Measurements from ENCODE around the gene MLLT6.

Gene MLLT6

DNA sequence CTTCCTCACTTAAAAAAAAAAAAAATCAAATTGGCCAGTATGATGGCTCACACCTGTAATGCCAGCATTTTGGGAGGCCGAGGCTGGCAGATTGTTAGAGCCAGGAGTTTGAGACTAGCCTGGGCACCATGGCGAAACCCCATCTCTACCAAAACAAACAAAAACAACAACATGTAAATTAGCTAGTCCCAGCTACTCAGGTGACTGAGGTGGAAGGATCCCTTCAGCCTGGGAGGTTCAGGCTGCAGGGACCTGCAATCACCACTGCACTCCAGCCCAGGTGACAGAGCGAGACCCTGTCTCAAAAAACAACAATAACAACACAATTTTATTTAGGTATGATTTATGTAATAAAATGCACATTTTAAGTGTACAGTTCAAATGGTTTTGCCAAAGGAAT lies 24.0 kb upstream of the MLLT6 start:
- Histone ChIP-seq H3K27me3 (ENCODE audit: low read length) (no peaks in the 10 kb centered on the region), H2AFZ (ENCODE audit: low read depth, low read length, severe bottlenecking) (no peak overlapping the region), H3K9me2 (replicated peaks; ENCODE audit: insufficient read depth, low read length) (no peaks in the 10 kb centered on the region), H3K36me3 (ENCODE audit: low read length) (no peaks in the 10 kb centered on the region), H3K9me3 (ENCODE audit: insufficient read depth, low read length) (no peaks in the 10 kb centered on the region), H3K4me3 (ENCODE audit: insufficient read depth, low read length, poor library complexity, severe bottlenecking) (no peak overlapping the region), H3K79me2 (ENCODE audit: insufficient read depth, low read length) (no peaks in the 10 kb centered on the region), H4K20me1 (ENCODE audit: low read depth, low read length) (no peaks in the 10 kb centered on the region), H3K4me2 (ENCODE audit: low read depth, low read length, poor library complexity, severe bottlenecking) (no peak overlapping the region), H3K27ac (ENCODE audit: low read depth, low read length) (no peak overlapping the region), H3F3A (ENCODE audit: insufficient read depth) (peaks cover 4% of the 10 kb centered on the region; the same call in 1 of the 2 replicates), H3K9ac (ENCODE audit: low read length) (no peak overlapping the region)
- TF ChIP-seq, protein P1, sequence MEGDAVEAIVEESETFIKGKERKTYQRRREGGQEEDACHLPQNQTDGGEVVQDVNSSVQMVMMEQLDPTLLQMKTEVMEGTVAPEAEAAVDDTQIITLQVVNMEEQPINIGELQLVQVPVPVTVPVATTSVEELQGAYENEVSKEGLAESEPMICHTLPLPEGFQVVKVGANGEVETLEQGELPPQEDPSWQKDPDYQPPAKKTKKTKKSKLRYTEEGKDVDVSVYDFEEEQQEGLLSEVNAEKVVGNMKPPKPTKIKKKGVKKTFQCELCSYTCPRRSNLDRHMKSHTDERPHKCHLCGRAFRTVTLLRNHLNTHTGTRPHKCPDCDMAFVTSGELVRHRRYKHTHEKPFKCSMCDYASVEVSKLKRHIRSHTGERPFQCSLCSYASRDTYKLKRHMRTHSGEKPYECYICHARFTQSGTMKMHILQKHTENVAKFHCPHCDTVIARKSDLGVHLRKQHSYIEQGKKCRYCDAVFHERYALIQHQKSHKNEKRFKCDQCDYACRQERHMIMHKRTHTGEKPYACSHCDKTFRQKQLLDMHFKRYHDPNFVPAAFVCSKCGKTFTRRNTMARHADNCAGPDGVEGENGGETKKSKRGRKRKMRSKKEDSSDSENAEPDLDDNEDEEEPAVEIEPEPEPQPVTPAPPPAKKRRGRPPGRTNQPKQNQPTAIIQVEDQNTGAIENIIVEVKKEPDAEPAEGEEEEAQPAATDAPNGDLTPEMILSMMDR (IDR thresholded peaks at IDR 0.05; ENCODE audit: insufficient read depth, low read length, poor library complexity, severe bottlenecking), result no peak
- no peak for TF ChIP-seq EZH2phosphoT487 (conservative IDR thresholded peaks at IDR 0.05; ENCODE audit: low read length)

GRCh38 chr17:38685491-38685890 lies 19.6 kb upstream of the MLLT6 start:
- Histone ChIP-seq H3F3A (ENCODE audit: insufficient read depth) (no peaks in the 10 kb centered on the region), H3K36me3 (ENCODE audit: low read length) (no peaks in the 10 kb centered on the region), H3K9me3 (ENCODE audit: insufficient read depth, low read length) (no peaks in the 10 kb centered on the region), H4K20me1 (ENCODE audit: low read depth, low read length) (no peaks in the 10 kb centered on the region), H3K27ac (ENCODE audit: low read depth, low read length) (no peak overlapping the region), H3K9me2 (replicated peaks; ENCODE audit: insufficient read depth, low read length) (no peaks in the 10 kb centered on the region), H3K79me2 (ENCODE audit: insufficient read depth, low read length) (no peaks in the 10 kb centered on the region), H3K9ac (ENCODE audit: low read length) (no peak overlapping the region), H3K27me3 (ENCODE audit: low read length) (no peaks in the 10 kb centered on the region), H3K4me2 (ENCODE audit: low read depth, low read length, poor library complexity, severe bottlenecking) (no peak overlapping the region), H2AFZ (ENCODE audit: low read depth, low read length, severe bottlenecking) (no peak overlapping the region), H3K4me3 (ENCODE audit: insufficient read depth, low read length, poor library complexity, severe bottlenecking) (no peak overlapping the region)
- no peak for TF ChIP-seq EZH2phosphoT487 (conservative IDR thresholded peaks at IDR 0.05; ENCODE audit: low read length)
- TF ChIP-seq, protein P1 (IDR thresholded peaks at IDR 0.05; ENCODE audit: insufficient read depth, low read length, poor library complexity, severe bottlenecking), result no peak

GRCh38 chr17:38687286-38687685 lies 17.8 kb upstream of the MLLT6 start:
- Histone ChIP-seq H3K4me2 (ENCODE audit: low read depth, low read length, poor library complexity, severe bottlenecking) (no peak overlapping the region), H3K36me3 (ENCODE audit: low read length) (no peaks in the 10 kb centered on the region), H3F3A (ENCODE audit: insufficient read depth) (no peaks in the 10 kb centered on the region), H2AFZ (ENCODE audit: low read depth, low read length, severe bottlenecking) (no peak overlapping the region), H3K27ac (ENCODE audit: low read depth, low read length) (no peak overlapping the region), H3K9me3 (ENCODE audit: insufficient read depth, low read length) (no peaks in the 10 kb centered on the region), H3K4me3 (ENCODE audit: insufficient read depth, low read length, poor library complexity, severe bottlenecking) (no peak overlapping the region), H3K27me3 (ENCODE audit: low read length) (no peaks in the 10 kb centered on the region), H3K79me2 (ENCODE audit: insufficient read depth, low read length) (no peaks in the 10 kb centered on the region), H3K9me2 (replicated peaks; ENCODE audit: insufficient read depth, low read length) (no peaks in the 10 kb centered on the region), H3K9ac (ENCODE audit: low read length) (no peak overlapping the region), H4K20me1 (ENCODE audit: low read depth, low read length) (no peaks in the 10 kb centered on the region)
- no peak for TF ChIP-seq EZH2phosphoT487 (conservative IDR thresholded peaks at IDR 0.05; ENCODE audit: low read length)

DNA sequence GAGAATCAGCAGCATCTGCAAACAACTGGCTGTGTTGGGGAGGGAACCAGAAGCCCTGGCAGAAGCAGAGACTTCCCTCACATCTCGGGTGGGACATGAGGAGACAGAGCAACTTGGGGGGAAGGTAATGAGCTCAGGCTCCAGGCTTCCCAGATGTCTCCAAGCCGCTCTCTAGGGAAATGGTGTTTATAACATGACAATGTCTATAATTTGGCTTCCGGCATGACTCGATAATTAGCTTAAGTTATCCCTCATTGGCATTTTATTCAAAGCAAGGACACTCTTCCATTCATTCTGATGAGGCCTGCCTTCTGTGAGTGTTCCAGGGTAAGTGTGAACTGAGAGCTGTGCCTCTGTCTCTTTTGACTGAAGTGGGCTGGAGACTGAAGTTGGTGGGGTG lies 14.7 kb upstream of the MLLT6 start:
- Histone ChIP-seq H3K9ac (ENCODE audit: low read length) (no peak overlapping the region), H3K79me2 (ENCODE audit: insufficient read depth, low read length) (no peaks in the 10 kb centered on the region), H3K9me3 (ENCODE audit: insufficient read depth, low read length) (no peaks in the 10 kb centered on the region), H3K27ac (ENCODE audit: low read depth, low read length) (no peak overlapping the region), H3K4me3 (ENCODE audit: insufficient read depth, low read length, poor library complexity, severe bottlenecking) (no peak overlapping the region), H2AFZ (ENCODE audit: low read depth, low read length, severe bottlenecking) (no peak overlapping the region), H3F3A (ENCODE audit: insufficient read depth) (no peaks in the 10 kb centered on the region), H3K9me2 (replicated peaks; ENCODE audit: insufficient read depth, low read length) (no peaks in the 10 kb centered on the region), H3K36me3 (ENCODE audit: low read length) (no peaks in the 10 kb centered on the region), H3K4me2 (ENCODE audit: low read depth, low read length, poor library complexity, severe bottlenecking) (no peak overlapping the region), H3K27me3 (ENCODE audit: low read length) (no peaks in the 10 kb centered on the region), H4K20me1 (ENCODE audit: low read depth, low read length) (no peaks in the 10 kb centered on the region)
- TF ChIP-seq, protein P1 (IDR thresholded peaks at IDR 0.05; ENCODE audit: insufficient read depth, low read length, poor library complexity, severe bottlenecking), result no peak
- no peak for TF ChIP-seq EZH2phosphoT487 (conservative IDR thresholded peaks at IDR 0.05; ENCODE audit: low read length)

All from SU-DHL-6 (cell line).